Left hindlimb (tissue), 1 donor: Measurements from ENCODE around the gene KRT85.
A peak's percentile ranks its signal among the peaks of the same experiment; 100 is the strongest.

Source experiments
- DNase-seq: peaks from one replicate; pipeline ENCODE4 v3.0.0-alpha.2; 2018

The KRT85 gene

DNA sequence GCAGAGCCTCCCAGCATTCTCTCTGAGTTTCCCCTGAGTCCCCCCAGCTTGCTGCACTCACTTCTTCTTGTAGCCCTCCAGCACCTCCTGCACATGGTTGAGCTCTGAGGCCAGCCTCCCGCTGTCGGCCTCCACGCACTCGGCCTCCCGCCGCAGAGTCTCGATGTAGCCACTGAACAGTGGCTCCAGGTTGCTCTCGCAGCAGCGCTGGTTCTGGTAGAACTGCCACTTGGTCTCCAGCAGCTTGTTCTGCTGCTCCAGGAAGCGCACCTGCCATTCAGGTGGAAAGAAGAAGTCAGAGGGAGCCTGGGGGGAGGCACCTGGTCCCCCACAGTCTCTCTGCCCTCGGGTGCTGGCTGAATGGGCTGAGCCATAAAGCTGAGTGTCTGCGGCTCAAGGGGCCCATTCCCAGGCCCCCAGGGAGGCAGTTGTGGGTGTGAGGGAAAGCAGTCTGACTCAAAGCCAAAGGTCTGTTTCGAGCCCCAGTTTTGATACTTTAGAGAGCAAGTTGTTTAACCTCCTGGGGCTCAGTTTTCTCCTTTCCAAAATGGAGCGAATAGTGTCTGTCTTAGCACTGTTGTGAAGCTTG is 2.3 kb downstream of the KRT85 start:
- no peak for DNase-seq

DNA sequence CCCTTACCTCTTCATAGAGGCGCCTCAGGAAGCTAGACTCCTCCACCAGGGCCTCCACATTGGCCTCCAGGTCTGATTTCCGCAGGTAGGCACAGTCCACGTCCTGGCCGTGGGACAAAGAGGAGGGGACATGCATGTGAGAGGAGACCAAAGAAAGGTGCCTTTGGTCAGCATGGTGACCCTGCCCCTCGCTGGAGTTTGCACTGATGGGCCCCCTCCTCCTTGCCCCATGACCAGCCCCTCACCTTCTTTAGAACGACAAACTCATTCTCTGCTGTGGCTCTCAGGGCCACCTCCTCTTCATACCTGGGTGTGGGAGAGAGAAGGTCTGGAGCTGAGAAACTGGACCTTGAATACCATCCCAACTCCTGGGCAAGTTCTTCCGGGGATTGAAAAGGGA is 3.2 kb downstream of the KRT85 start:
- no peak for DNase-seq

DNA sequence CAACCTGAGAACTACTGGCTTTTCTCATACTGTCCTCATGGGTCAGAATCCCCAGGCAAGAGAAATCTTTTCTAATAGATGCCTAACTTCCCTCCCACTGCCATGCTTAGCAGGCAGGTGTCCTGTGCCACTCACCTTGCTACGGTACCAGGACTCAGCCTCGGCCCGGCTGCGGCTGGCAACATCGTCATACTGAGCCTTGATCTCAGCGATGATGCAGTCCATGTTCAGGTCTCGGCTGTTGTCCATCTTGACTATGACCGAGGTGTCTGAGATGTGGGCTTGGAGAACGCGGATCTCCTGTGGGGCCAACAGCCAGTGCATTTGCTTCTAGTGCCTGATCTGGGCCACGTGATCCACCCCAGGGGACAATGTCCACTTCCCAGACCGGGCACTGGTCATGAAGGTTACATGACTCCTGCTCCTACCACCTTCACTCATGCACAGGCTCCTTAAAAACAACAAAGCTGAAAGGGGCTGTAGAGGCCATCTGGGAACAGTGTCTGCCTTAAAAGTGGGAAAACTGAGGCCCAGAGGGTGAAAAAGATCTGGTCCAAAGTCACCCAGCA is 4.1 kb downstream of the KRT85 start:
- DNase-seq: no peak

DNA sequence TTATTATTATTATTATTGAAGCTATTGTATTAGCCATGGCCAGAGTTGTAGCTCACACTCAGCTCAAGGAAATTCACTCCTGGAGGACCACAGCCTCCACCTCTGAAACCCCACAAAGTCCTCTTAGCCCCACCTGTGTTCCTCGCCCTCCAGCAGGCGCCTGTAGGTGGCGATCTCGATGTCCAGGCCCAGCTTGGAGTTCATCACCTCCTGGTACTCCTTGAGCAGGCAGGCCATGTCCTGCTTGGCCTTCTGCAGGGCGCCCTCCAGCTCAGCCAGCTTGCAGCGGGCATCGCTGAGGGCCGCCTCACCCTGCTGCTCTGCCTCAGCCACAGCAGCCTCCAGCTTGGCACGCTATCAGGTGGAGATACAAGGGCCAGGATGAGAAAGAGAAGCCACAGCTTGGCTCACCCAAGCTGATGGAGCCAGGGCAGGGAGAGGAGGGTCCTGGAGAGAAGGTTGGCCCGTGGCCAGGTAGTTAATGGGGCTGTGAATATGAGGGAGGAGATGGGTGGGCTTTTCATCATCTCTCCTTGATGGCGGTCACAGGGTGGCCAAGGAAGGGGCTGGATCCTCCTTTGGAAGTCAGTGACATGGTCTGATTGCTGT is 5.1 kb downstream of the KRT85 start:
- DNase-seq: no peak

DNA sequence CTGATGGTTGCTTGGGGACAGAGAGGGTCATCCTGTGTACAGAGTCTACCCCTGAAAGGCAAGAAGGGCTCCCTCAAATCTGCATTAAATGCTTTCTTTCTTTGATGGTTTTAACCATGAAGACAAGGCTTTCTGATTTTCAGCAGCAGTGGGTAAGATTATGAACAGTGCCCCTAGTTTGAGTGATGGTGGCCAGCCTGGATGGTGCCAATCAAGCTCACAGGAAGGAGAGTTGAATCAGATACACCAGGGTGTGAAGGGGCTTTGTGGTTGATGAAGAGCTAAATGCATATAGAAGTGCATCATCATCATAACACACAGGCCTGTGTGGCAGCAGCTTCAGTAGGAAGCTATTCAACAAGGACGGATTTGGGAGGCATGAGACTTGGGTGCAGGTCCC is 5.7 kb downstream of the KRT85 start:
- DNase-seq: no peak

DNA sequence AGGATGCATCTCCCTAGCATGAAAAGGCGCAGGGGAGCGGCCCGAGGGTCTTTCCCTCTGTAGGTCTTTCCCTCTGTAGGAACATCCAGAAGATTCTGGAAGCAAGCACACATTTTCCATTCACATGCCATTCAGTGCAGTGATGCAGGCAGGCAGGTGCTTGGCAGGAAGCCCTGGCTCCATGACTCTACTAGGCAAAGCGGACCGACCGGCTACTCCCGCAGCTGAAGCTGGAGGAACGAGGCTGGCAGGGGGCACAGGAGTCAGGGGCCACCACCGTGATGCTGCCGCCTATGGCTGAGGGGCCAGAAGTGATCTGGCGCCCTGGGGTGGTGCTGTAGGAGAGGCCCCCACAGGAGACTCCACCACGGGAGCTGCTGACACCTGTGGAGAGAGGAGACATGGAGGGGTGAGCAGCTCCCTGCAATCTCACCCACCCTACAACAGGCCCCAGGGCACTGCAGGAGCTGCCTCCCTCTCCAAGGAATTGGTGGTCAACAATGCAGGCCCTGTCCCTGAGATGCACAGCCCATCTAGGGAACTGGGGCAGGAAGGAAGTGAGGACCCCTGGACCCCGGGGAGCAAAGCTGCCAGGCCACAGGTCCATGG is 6.5 kb downstream of the KRT85 start:
- no peak for DNase-seq

DNA sequence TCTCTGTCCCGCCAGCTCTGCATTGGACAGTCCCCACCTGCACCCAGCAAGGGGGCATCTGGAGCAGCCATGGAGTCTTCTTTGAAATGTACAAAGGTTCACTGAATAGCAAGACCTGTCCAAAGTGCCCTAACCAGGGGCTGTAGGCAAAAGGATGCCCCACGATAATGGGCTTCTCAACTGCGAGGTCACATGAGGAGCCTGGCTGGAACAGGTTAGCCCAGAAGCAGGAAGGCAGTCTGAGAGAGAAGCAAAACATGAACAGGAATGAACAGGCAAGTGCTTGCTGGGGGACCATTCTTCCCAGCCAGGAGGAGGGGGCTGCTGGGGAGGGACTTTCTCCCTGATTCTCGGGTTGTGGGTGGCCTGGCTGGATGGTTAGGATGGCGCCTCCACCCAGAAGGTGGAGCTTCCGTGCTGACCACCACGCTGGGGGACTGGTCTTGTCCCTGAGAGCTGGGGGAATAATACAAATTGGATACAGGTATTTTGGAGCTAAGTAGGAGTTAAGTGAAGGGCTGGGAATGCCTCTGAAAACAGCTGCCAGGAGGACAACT is 7.1 kb downstream of the KRT85 start:
- DNase-seq: no peak

DNA sequence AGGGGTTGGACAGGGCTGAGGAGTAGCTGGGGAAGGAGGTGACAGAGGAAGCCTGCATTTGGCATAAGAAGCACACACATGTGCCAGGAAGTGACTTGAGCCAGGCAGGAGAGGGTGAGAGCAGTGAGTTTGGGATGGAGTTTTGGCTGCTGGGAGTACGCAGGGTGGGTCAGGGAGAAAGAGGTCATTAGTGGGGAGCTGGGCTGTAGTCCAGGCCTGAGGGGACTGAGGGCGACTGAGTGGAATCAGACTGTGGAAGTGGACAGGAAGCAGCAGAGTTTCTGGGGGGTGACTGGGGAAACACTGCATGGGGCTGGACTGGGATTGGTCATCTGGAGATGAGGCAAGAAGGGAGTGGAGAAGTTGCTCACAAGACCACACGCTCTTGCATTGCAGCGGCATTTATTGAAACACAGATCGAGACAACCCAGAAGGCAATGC is 7.6 kb downstream of the KRT85 start:
- DNase-seq: no peak

DNA sequence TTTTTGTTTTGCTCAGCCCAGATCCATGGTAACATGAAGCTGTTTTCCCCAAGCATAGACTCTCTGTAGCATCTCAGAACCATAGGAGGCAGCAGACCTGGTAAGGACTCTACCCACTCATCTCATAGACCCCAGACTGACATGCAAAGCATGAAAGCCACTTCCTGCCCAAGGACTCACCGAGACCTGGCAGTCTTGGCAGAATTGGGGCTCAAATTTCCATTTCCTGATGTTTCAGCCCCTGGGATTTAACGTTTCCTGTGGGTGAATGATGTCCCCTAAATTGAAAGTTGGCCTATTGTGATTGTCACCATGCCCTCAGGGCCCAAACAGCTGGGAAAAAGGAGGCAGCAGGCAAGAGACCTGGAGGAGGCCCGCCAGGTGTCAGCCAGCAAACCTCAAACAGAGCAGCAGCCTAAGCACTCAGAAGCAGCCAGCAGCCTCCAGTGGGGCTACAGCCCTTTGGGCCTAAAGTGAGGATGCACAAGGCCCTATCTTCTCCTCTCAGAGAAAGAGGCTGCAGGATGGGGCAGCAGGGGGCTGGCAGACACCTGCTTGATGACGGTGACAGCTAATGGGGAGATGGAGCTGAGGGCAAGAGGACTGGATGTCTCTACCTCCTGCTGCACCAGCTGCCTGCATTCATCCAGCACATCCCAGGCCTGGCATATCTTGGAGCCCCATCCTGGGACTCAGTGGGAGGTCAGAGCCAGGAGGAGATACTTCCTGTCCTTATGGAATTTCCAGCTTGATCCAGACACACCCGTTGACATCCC is 8.5 kb downstream of the KRT85 start:
- no peak for DNase-seq

DNA sequence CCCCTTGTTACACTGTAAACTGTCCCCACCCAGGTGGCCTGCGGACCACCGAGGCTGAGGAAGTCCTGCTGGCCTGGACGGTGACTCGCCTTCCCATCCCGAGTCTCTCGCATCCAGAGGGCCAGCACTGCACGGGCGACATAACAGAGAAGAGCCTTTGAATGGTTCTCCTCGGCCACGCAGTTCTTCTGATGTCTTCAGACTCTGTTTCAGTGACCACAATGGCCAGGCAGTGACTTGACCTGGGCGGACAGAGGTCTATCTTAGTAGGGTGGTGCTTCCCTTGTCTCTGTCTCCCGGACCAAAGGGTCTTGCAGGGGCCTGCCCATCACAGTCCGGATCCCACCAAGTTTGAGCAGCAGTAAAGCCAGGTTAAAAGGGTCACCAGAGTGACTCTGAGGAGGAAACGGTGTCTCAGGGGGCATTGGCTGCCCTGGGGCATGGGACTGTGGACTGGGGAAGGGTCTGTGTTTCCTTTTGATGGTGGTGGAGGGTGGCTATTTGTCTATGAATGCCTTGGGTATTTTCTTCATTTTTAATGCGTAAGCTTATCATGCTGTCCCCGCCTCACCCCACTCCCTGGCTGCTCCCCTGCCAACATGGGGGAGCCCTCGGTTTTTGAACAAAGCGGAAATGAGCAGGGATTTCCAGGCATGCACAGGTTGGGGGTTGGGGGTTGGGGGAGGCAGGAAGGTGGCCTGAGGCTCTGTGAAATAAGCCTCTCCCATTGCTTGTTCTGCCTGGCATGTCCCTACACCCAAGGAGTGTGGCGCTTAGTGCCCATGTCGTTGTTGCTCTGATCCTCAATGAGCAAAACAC is 10.3 kb downstream of the KRT85 start:
- DNase-seq: no peak

DNA sequence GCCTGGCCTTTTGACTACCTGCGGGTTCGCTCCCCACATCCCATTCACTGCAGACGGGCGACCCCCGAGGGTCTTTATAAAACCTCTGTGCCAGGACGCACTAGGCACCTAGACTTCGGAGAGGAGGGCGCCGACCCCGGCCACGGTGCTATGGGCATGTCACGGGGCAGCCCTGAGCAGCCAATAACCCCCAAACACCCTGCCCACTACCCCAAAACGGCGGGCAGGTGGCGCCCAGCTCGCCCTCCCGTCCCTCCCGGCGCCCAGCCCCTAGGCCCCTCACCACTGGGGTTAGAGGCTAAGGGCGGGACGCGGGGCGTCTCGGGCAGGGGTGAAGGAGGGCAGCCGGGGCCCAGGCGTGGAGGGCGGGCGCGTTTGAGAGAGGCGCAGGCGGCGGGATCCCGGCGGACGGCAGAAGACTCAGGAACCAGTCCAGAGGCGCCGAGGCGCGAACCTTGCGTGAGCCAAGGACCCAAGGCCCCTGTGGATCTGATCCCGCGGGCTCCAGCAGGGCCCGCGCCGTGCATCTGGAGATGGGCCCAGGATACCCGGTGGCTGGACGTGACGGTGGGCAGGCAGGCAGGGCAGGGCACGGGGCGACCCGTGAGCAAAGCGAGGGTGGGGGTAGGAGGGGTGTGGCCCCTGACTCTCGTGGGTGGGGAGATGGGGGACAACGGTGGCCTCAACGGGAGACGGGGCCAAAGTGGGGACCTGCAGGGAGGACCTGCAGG is 11.1 kb downstream of the KRT85 start:
- DNase-seq: no peak

DNA sequence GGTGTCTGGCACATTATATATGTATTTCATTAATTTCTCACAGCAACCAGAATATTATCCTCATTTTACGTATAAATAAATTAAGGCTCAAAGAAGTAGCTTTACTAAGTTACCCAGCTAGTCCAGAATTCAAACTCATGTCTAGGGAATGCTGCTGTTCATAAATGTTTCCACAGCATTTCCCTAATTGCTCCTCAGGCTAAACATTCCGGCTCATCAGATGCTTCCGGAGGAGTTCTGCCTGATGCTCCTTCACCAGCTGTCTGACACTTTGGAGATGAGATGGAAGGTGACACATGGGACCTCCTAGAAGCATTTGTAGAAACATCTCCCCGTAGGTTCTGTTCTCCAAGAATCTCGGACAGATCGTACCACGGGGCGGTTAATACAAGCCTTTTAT is 12.1 kb downstream of the KRT85 start:
- DNase-seq: no peak

DNA sequence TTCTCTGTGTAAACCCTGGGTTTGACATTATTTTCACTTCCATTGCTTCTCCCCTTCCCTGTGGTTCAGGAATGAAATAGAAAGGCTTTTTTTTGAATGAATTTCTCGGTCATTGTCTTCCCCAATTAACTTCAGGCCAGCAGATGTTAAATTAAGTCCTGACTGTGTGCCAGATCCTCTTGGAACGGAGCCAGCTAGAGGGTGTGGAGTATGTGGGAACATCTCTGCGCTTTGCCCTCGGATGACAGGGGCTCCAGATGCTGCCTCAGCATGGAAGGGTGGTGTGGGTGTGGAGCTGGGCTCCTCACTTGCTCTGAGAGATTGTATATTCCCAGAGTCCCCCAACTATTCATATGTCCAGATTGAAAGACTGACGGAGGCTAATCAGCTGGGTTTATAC is 13.1 kb downstream of the KRT85 start:
- peak; percentile 48 for DNase-seq

DNA sequence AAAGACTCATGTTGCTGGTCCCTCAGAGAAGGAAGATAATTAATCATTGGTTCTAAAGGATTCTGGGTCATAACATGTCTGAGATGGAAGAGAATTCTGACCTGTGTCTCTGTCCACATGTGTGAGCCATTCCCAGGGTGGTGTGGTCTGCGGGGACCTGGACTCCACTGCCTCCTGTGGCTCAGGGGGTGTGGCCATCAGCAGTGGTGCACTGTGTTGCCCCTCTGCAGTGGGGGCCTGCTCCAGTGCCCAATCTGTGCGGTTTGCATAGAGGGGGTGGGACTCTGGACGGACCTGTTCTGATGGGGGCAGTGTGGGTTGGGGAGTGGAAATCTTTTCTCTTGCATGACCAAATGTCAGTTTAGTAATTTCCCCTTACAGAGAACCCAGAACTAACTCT is 13.5 kb downstream of the KRT85 start:
- no peak for DNase-seq

DNA sequence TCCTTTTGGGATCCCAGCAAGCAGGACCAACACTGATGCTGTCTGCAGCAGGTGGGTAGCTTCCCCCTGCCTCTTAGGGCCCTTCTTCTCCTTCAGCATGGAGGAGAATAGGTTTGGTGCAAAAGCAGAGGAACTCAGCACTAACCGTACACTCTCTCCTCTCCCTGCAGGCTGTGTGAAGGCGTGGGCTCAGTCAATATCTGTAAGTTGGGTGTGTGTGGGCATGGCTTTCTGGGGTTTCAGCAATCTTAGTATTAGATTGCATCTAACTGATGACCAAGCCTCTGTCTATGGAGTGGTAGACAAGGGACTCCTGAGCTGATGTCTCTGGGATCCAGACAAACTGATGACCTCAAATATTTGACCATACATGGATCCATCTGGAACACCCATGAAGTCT is 14.3 kb downstream of the KRT85 start:
- DNase-seq: no peak

DNA sequence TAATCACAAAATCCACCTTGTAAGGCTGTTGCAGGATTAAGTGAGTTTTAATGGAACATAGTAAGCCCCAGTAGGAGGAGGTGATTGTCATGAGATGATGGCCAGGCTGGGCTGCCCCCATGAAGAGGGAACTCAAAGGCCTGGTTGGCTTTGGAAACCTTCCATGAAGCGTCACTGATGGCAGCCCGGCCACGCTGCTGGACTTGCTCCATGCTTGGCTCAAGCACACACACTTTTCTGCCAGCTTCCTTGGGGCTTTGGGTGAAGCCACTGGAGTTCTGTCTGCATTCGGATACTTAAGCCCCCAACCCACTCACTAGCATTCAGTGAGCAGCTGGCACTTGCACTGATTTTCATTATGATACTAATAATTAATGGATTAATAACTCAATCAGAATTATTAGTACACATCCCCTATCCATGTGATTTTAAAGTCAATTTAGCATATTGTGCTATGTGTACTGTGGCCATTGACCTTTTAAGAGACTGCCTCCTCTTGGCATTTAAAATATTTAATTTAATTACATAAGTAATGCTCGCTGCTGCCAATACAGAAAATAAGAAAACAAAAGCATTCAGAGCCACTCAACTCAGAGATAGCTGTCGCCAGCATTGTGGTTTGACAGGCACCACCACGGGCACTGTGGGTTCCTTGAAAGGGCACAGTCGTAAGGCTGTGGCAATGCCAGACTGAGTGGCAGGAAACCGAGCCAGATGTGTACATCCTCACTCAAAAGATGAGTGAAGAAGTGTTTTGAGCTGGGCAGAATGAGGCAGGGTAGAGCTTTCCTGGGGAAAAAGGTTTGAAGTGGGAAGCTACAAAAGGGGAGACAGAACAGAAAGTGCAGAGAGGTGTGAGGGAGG is 15.9 kb downstream of the KRT85 start:
- DNase-seq: no peak

DNA sequence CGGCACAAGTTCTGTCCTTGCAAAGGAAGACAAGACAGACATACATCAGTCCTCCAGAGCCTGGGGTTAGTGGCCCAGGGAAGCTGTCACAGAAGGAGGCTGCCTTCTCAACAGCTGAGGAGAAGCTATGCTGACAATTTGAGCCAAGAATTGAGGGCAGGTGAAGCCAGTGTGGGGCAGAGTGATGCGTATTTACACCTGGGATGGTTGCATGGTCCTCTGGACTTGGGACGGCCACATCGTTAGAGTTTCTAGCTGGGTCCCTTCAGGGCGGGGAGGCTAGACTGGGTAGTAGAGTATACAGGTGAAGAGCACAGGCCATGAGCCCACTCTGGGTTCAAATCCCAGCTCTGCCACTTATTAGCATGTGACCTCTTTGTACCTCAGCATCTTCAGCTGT is 16.5 kb downstream of the KRT85 start:
- DNase-seq: no peak

DNA sequence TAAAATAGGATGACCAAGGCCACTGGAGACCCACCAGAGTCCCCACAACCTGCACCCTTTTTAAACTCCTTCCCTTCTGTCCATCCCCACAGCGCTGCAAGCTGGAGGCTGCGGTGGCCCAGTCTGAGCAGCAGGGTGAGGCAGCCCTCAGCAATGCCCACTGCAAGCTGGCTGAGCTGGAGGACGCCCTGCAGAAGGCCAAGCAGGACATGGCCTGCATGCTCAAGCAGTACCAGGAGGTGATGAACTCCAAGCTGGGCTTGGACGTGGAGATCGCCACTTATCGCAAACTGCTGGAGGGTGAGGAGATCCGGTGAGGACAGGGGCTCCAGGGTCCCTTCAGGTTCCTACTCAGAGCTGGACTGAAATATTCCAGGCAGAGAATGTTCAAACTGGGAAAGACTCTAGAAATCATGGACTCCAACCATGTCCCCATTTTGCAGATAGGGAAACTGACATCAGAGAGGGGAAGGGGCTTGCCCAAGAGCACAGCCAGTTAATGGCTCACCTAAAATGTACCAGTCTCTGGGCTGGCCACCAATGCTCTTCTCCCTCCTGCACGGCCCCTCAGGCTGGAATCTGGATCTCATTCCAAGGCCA is 17.2 kb downstream of the KRT85 start:
- DNase-seq: no peak

DNA sequence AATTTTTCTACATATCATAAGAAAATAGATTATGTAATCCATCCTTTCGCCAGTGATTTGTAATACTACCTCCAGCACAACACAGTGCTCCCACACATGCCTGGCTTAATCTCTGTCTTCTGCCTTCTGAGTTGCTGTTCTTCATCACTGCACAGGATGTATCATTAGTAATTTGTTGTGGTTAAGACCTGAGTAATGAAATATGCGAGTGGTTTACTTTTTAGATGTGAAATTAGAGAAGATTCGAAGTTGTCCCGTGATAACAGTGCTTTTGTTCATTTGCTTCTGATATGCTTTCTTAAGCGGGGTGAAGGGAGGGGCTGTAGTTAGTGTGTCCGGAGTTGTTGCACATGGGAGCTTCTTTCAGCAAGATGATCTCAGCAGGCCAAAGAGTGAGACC is 18.1 kb downstream of the KRT85 start:
- no peak for DNase-seq
